ENCODE measurements around the gene FOXN3. TPM values are rescaled to one million over a fixed set of nuclear protein-coding genes. Genes with fewer than 3 reads are reported as not detected.

Gene FOXN3
- polyA plus RNA-seq, 3 donors, result 38.7 to 57.4 (median 42.0) TPM

GRCh38 chr14:89419973-89420482 lies 3.0 kb upstream of the FOXN3 start:
- Histone ChIP-seq H4K20me1 (ENCODE audit: insufficient read depth, low read length) (peaks cover 4% of the 10 kb centered on the region), H3K27ac (ENCODE audit: low read depth in 1 of 2, low read length in 2 of 2) (peak overlapping the region in 1 of 2 donors; percentile 4), H3K79me2 (ENCODE audit: insufficient read depth, low read length) (peaks cover 82% of the 10 kb centered on the region), H3K27me3 (ENCODE audit: control insufficient read depth in 2 of 2, insufficient read depth in 2 of 2, low read length in 2 of 2) (no peaks in the 10 kb centered on the region), H3K36me3 (replicated peaks in 1 of 2; ENCODE audit: control insufficient read depth in 1 of 2, insufficient read depth in 2 of 2, low read length in 2 of 2) (no peaks in the 10 kb centered on the region), H3K4me2 (replicated peaks; ENCODE audit: extremely low read depth, low read length, poor library complexity, severe bottlenecking) (no peak overlapping the region), H2AFZ (ENCODE audit: insufficient read depth, low read depth, low read length, poor library complexity, severe bottlenecking) (no peak overlapping the region), H3K4me3 (replicated peaks in 1 of 3; ENCODE audit: low read depth in 2 of 3, low read length in 3 of 3) (no peak overlapping the region), H3K4me1 (ENCODE audit: control insufficient read depth in 1 of 2, insufficient read depth in 2 of 2, low read length in 2 of 2) (peaks cover 30 to 41% of the 10 kb centered on the region in 2 donors), H3K9me3 (replicated peaks in 1 of 2; ENCODE audit: control insufficient read depth in 1 of 2, insufficient read depth in 1 of 2, low read length in 2 of 2) (no peaks in the 10 kb centered on the region), H3K9ac (ENCODE audit: insufficient read depth, low read length, poor library complexity, severe bottlenecking) (no peak overlapping the region)
- Mint-ChIP-seq H3K36me3 (peaks cover 17 to 18% of the 10 kb centered on the region in 2 donors), H3K9me3 (no peaks in the 10 kb centered on the region), H3K27ac (peak overlapping the region in 6 of 7 donors; percentile 1 to 95 (median 75)), H3K4me3 (no peak overlapping the region), H3K4me1 (peaks cover 44% of the 10 kb centered on the region), H3K27me3 (ENCODE audit: low read depth in 3 of 3) (peaks cover 0 to 2% (median 0%) of the 10 kb centered on the region in 3 donors)
- TF ChIP-seq CTCF (IDR thresholded peaks at IDR 0.05), result no peak
- no peak for DNase-seq
- intact Hi-C loops (cut with micrococcal nuclease), result loop anchor here (5.0 to 10.0 kb wide), 9 partner anchors 37 to 535 kb away; partner anchors contain the start of genes EFCAB11 (in 1 of the 2) and TDP1 (in 1 of the 2)
- WGBS (ENCODE audit: insufficient coverage), result no CpG with 5 or more reads among the region's 6 CpGs

GRCh38 chr14:89418976-89419375 lies 1.9 kb upstream of the FOXN3 start:
- Histone ChIP-seq H3K4me2 (replicated peaks; ENCODE audit: extremely low read depth, low read length, poor library complexity, severe bottlenecking) (peak overlapping the region; percentile 1), H3K9me3 (replicated peaks in 1 of 2; ENCODE audit: control insufficient read depth in 1 of 2, insufficient read depth in 1 of 2, low read length in 2 of 2) (no peaks in the 10 kb centered on the region), H3K79me2 (ENCODE audit: insufficient read depth, low read length) (peaks cover 82% of the 10 kb centered on the region), H2AFZ (ENCODE audit: insufficient read depth, low read depth, low read length, poor library complexity, severe bottlenecking) (no peak overlapping the region), H3K27me3 (ENCODE audit: control insufficient read depth in 2 of 2, insufficient read depth in 2 of 2, low read length in 2 of 2) (no peaks in the 10 kb centered on the region), H3K9ac (ENCODE audit: insufficient read depth, low read length, poor library complexity, severe bottlenecking) (no peak overlapping the region), H3K27ac (ENCODE audit: low read depth in 1 of 2, low read length in 2 of 2) (peak overlapping the region in 1 of 2 donors; percentile 53), H3K4me1 (ENCODE audit: control insufficient read depth in 1 of 2, insufficient read depth in 2 of 2, low read length in 2 of 2) (peaks cover 36 to 48% of the 10 kb centered on the region in 2 donors), H4K20me1 (ENCODE audit: insufficient read depth, low read length) (peaks cover 14% of the 10 kb centered on the region), H3K4me3 (replicated peaks in 1 of 3; ENCODE audit: low read depth in 2 of 3, low read length in 3 of 3) (peak overlapping the region in 1 of 3 experiments; percentile 10), H3K36me3 (replicated peaks in 1 of 2; ENCODE audit: control insufficient read depth in 1 of 2, insufficient read depth in 2 of 2, low read length in 2 of 2) (no peaks in the 10 kb centered on the region)
- no peaks in the 10 kb centered on the region for H3K9me3 Mint-ChIP-seq
- peak overlapping the region; percentile 38 to 95 (median 89) for H3K27ac Mint-ChIP-seq
- TF ChIP-seq CTCF (IDR thresholded peaks at IDR 0.05), result peak; percentile 41
- peak; percentile 69 to 76 (median 74) for DNase-seq
- H3K4me1 Mint-ChIP-seq, result peaks cover 47% of the 10 kb centered on the region
- H3K27me3 Mint-ChIP-seq (ENCODE audit: low read depth in 3 of 3), result peaks cover 0 to 2% (median 0%) of the 10 kb centered on the region in 3 donors
- no peak overlapping the region for H3K4me3 Mint-ChIP-seq
- no CpG with 5 or more reads among the region's 2 CpGs for WGBS (ENCODE audit: insufficient coverage)
- intact Hi-C loops (cut with micrococcal nuclease), result loop anchor here (5.0 to 10.0 kb wide), 9 partner anchors 38 to 536 kb away; partner anchors contain the start of genes EFCAB11 (in 1 of the 2) and TDP1 (in 1 of the 2)
- H3K36me3 Mint-ChIP-seq, result peaks cover 15 to 17% of the 10 kb centered on the region in 2 donors

Data from CD14-positive monocyte (primary cell).